GM10266 (cell line): ENCODE measurements around the gene PTTG2.

ENCODE experiments used
- DNase-seq: peaks from one replicate; pipeline ENCODE4 v3.0.0; 2012; ENCODE audit errors: extremely low spot score
- CTCF ChIP-seq: IDR thresholded peaks from 2 replicates; pipeline ENCODE4 v1.5.1; 2012; ENCODE audit warnings: mild to moderate bottlenecking, low read depth; ENCODE audit not compliant: control insufficient read depth, insufficient read depth; ENCODE audit errors: missing control alignments

Gene PTTG2

GRCh38 chr4:38008571-38009021 lies 48.4 kb downstream of the PTTG2 start:
- DNase-seq, result no peak
- TF ChIP-seq CTCF, result no peak

GRCh38 chr4:38009421-38009820 lies 49.2 kb downstream of the PTTG2 start:
- no peak for TF ChIP-seq CTCF
- no peak for DNase-seq

- DNase-seq, result no peak
- TF ChIP-seq CTCF, result no peak
Measured at GRCh38 chr4:38009949-38010348, 49.8 kb downstream of the PTTG2 start.
